Measurements from ENCODE around the gene RPS6KA1.

The RPS6KA1 gene

DNA sequence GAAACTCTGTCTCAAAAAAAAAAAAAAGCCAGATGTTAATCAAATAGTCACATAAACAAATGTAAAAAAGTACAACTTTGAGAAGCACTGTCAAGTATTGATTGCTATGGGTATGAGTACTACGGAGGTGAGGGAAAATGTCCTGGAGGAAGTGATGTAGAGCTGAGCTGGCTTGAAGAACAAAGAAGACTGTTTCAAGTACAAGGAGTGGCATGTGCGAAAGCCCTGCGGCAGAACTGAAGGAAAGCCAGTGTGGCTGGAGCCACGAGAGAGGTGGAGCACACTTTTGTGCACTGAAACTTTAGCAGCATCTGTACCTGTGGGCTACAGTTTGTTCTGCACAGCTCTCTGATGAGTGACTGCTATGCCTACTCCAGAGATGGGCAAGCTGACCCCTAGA lies 5.4 kb upstream of the RPS6KA1 start:
- no peaks in the 10 kb centered on the region for H3F3A ChIP-seq (ENCODE audit: insufficient read depth, low read length)
- H3K36me3 ChIP-seq (replicated peaks; ENCODE audit: insufficient read depth, low read length): no peaks in the 10 kb centered on the region
- DNase-seq: no peak
- no peaks in the 10 kb centered on the region for H3K79me2 ChIP-seq (ENCODE audit: low read length)
- H3K9me3 ChIP-seq (replicated peaks; ENCODE audit: insufficient read depth, low read length): no peaks in the 10 kb centered on the region
- H2AFZ ChIP-seq (ENCODE audit: low read length): no peak overlapping the region
- H3K4me2 ChIP-seq (ENCODE audit: low read depth, low read length): no peak overlapping the region
- H3K4me3 ChIP-seq (ENCODE audit: low read length): no peak overlapping the region
- no peak overlapping the region for H3K27ac ChIP-seq (ENCODE audit: low read length)
- peaks cover 2% of the 10 kb centered on the region; the same call in 1 of the 2 replicates for H3K4me1 ChIP-seq (ENCODE audit: low read length)
- no peaks in the 10 kb centered on the region for H4K20me1 ChIP-seq (ENCODE audit: insufficient read depth, low read length)
- H3K27me3 ChIP-seq (replicated peaks; ENCODE audit: insufficient read depth, low read length): peaks cover 8% of the 10 kb centered on the region
- TF ChIP-seq, protein P1, sequence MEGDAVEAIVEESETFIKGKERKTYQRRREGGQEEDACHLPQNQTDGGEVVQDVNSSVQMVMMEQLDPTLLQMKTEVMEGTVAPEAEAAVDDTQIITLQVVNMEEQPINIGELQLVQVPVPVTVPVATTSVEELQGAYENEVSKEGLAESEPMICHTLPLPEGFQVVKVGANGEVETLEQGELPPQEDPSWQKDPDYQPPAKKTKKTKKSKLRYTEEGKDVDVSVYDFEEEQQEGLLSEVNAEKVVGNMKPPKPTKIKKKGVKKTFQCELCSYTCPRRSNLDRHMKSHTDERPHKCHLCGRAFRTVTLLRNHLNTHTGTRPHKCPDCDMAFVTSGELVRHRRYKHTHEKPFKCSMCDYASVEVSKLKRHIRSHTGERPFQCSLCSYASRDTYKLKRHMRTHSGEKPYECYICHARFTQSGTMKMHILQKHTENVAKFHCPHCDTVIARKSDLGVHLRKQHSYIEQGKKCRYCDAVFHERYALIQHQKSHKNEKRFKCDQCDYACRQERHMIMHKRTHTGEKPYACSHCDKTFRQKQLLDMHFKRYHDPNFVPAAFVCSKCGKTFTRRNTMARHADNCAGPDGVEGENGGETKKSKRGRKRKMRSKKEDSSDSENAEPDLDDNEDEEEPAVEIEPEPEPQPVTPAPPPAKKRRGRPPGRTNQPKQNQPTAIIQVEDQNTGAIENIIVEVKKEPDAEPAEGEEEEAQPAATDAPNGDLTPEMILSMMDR (IDR thresholded peaks at IDR 0.05; ENCODE audit: low read length): no peak
- TF ChIP-seq EZH2 (optimal IDR thresholded peaks at IDR 0.05; ENCODE audit: low read depth, low read length) (no peak), EZH2phosphoT487 (IDR thresholded peaks at IDR 0.05; ENCODE audit: low read length) (no peak)
- H3K9ac ChIP-seq (ENCODE audit: low read length): no peak overlapping the region
- no peaks in the 10 kb centered on the region for H3K9me2 ChIP-seq (replicated peaks; ENCODE audit: insufficient read depth, low read length)

- no peak for TF ChIP-seq EZH2 (optimal IDR thresholded peaks at IDR 0.05; ENCODE audit: low read depth, low read length)
- TF ChIP-seq, protein P1 (IDR thresholded peaks at IDR 0.05; ENCODE audit: low read length): no peak
- TF ChIP-seq EZH2phosphoT487 (IDR thresholded peaks at IDR 0.05; ENCODE audit: low read length): no peak
These were observed 3.3 kb upstream of the RPS6KA1 start for GRCh38 chr1:26526287-26526686.

GRCh38 chr1:26529405-26529654 lies 231 bp upstream of the RPS6KA1 start:
- H3K79me2 ChIP-seq (ENCODE audit: low read length): peaks cover 11% of the 10 kb centered on the region; the same call in 1 of the 2 replicates

More at GRCh38 chr1:26526287-26526686, 3.3 kb upstream of the RPS6KA1 start:
- H3K9me3 ChIP-seq (replicated peaks; ENCODE audit: insufficient read depth, low read length): no peaks in the 10 kb centered on the region
- no peak for DNase-seq
- H4K20me1 ChIP-seq (ENCODE audit: insufficient read depth, low read length): no peaks in the 10 kb centered on the region
- no peaks in the 10 kb centered on the region for H3F3A ChIP-seq (ENCODE audit: insufficient read depth, low read length)
- peaks cover 7% of the 10 kb centered on the region; the same call in 1 of the 2 replicates for H3K79me2 ChIP-seq (ENCODE audit: low read length)
- H3K4me2 ChIP-seq (ENCODE audit: low read depth, low read length): no peak overlapping the region
- H3K27ac ChIP-seq (ENCODE audit: low read length): no peak overlapping the region
- no peak overlapping the region for H3K9ac ChIP-seq (ENCODE audit: low read length)
- no peak overlapping the region for H3K4me3 ChIP-seq (ENCODE audit: low read length)
- H3K36me3 ChIP-seq (replicated peaks; ENCODE audit: insufficient read depth, low read length): no peaks in the 10 kb centered on the region
- H2AFZ ChIP-seq (ENCODE audit: low read length): no peak overlapping the region
- peaks cover 8% of the 10 kb centered on the region for H3K27me3 ChIP-seq (replicated peaks; ENCODE audit: insufficient read depth, low read length)
- no peaks in the 10 kb centered on the region for H3K9me2 ChIP-seq (replicated peaks; ENCODE audit: insufficient read depth, low read length)
- peaks cover 12% of the 10 kb centered on the region; the same call in 1 of the 2 replicates for H3K4me1 ChIP-seq (ENCODE audit: low read length)

More at GRCh38 chr1:26529405-26529654, 231 bp upstream of the RPS6KA1 start:
- Histone ChIP-seq H3K9me3 (replicated peaks; ENCODE audit: insufficient read depth, low read length) (no peaks in the 10 kb centered on the region), H3K27me3 (replicated peaks; ENCODE audit: insufficient read depth, low read length) (peaks cover 8% of the 10 kb centered on the region), H3K9ac (ENCODE audit: low read length) (peak overlapping the region; percentile 40; the same call in 1 of the 2 replicates), H3K27ac (ENCODE audit: low read length) (no peak overlapping the region), H2AFZ (ENCODE audit: low read length) (peak overlapping the region; percentile 98), H3F3A (ENCODE audit: insufficient read depth, low read length) (no peaks in the 10 kb centered on the region), H4K20me1 (ENCODE audit: insufficient read depth, low read length) (no peaks in the 10 kb centered on the region), H3K9me2 (replicated peaks; ENCODE audit: insufficient read depth, low read length) (no peaks in the 10 kb centered on the region), H3K4me2 (ENCODE audit: low read depth, low read length) (peak overlapping the region; percentile 87), H3K36me3 (replicated peaks; ENCODE audit: insufficient read depth, low read length) (no peaks in the 10 kb centered on the region), H3K4me3 (ENCODE audit: low read length) (peak overlapping the region; percentile 63), H3K4me1 (ENCODE audit: low read length) (peaks cover 15% of the 10 kb centered on the region; the same call in 1 of the 2 replicates)
- no peak for TF ChIP-seq EZH2phosphoT487 (IDR thresholded peaks at IDR 0.05; ENCODE audit: low read length)
- TF ChIP-seq EZH2 (optimal IDR thresholded peaks at IDR 0.05; ENCODE audit: low read depth, low read length): no peak
- TF ChIP-seq, protein P1 (IDR thresholded peaks at IDR 0.05; ENCODE audit: low read length): no peak
- DNase-seq: no peak

Data from MM.1S (cell line).